ENCODE measurements around the gene RDH8. TPM values are rescaled to one million over a fixed set of nuclear protein-coding genes. Genes with fewer than 3 reads are reported as not detected.
"Not testable (repeated sequence)": the region's sequence is repeated elsewhere in the genome, so short reads cannot be mapped to it uniquely, and the experiment has no call there.

RDH8 gene
- total RNA-seq, 2 donors from 2014 or later = not detected

- Mint-ChIP-seq H3K27ac (no peak overlapping the region), H3K4me3 (peak overlapping the region; percentile 58), H3K4me1 (peaks cover 57% of the 10 kb centered on the region), H3K36me3 (ENCODE audit: low read depth) (peaks cover 9% of the 10 kb centered on the region), H3K27me3 (peaks cover 15% of the 10 kb centered on the region)
- no peak for DNase-seq
- ATAC-seq = no peak
- H3K9me3 ChIP-seq (ENCODE audit: control insufficient read depth, low read length, poor library complexity, severe bottlenecking) = no peaks in the 10 kb centered on the region
Observed at GRCh38 chr19:10008184-10008765, 5.0 kb upstream of the RDH8 start.

GRCh38 chr19:10009714-10010224, 3.5 kb upstream of the RDH8 start:
- peak overlapping the region; percentile 87 for H3K4me3 Mint-ChIP-seq
- no peaks in the 10 kb centered on the region for H3K9me3 ChIP-seq (ENCODE audit: control insufficient read depth, low read length, poor library complexity, severe bottlenecking)
- peaks cover 7% of the 10 kb centered on the region for H3K36me3 Mint-ChIP-seq (ENCODE audit: low read depth)
- peaks cover 15% of the 10 kb centered on the region for H3K27me3 Mint-ChIP-seq
- DNase-seq (no peak), ATAC-seq (peak; percentile 56)
- peaks cover 49% of the 10 kb centered on the region for H3K4me1 Mint-ChIP-seq
- no peak overlapping the region for H3K27ac Mint-ChIP-seq

GRCh38 chr19:10010247-10010691, 3.0 kb upstream of the RDH8 start, which contains the start of gene COL5A3:
COL5A3 (minus strand) TSS chr19:10010504; CDS start chr19:10010385, 119 bp downstream.
- Mint-ChIP-seq H3K27me3 (peaks cover 15% of the 10 kb centered on the region), H3K27ac (peak within 1 kb of the TSS; percentile 53), H3K4me3 (peak within 1 kb of the TSS; percentile 87), H3K4me1 (peaks cover 46% of the 10 kb centered on the region), H3K36me3 (ENCODE audit: low read depth) (peaks cover 6% of the 10 kb centered on the region)
- ATAC-seq = no peak
- no peaks in the 10 kb centered on the region for H3K9me3 ChIP-seq (ENCODE audit: control insufficient read depth, low read length, poor library complexity, severe bottlenecking)
- DNase-seq = no peak

GRCh38 chr19:10010939-10011338, 2.3 kb upstream of the RDH8 start:
- no peak for DNase-seq
- peaks cover 8% of the 10 kb centered on the region for H3K27me3 Mint-ChIP-seq
- peaks cover 41% of the 10 kb centered on the region for H3K4me1 Mint-ChIP-seq
- no peaks in the 10 kb centered on the region for H3K9me3 ChIP-seq (ENCODE audit: control insufficient read depth, low read length, poor library complexity, severe bottlenecking)
- peak overlapping the region; percentile 76 for H3K4me3 Mint-ChIP-seq
- H3K27ac Mint-ChIP-seq = peak overlapping the region; percentile 53
- H3K36me3 Mint-ChIP-seq (ENCODE audit: low read depth) = peaks cover 6% of the 10 kb centered on the region
- no peak for ATAC-seq

- no peaks in the 10 kb centered on the region for H3K9me3 ChIP-seq (ENCODE audit: control insufficient read depth, low read length, poor library complexity, severe bottlenecking)
- DNase-seq (no peak), ATAC-seq (no peak)
- Mint-ChIP-seq H3K4me3 (no peak overlapping the region), H3K4me1 (peaks cover 33% of the 10 kb centered on the region), H3K36me3 (ENCODE audit: low read depth) (peaks cover 9% of the 10 kb centered on the region), H3K27ac (no peak overlapping the region), H3K27me3 (peaks cover 7% of the 10 kb centered on the region)
Observed at GRCh38 chr19:10011974-10012373, 1.3 kb upstream of the RDH8 start.

GRCh38 chr19:10013834-10014618, 743 bp downstream of the RDH8 start:
- H3K4me1 Mint-ChIP-seq = peaks cover 15% of the 10 kb centered on the region
- H3K27me3 Mint-ChIP-seq = peaks cover 7% of the 10 kb centered on the region
- H3K27ac Mint-ChIP-seq = peak overlapping the region; percentile 66
- DNase-seq (no peak), ATAC-seq (no peak)
- no peaks in the 10 kb centered on the region for H3K9me3 ChIP-seq (ENCODE audit: control insufficient read depth, low read length, poor library complexity, severe bottlenecking)
- H3K4me3 Mint-ChIP-seq = no peak overlapping the region
- peaks cover 7% of the 10 kb centered on the region for H3K36me3 Mint-ChIP-seq (ENCODE audit: low read depth)

GRCh38 chr19:10018263-10018662, 5.0 kb downstream of the RDH8 start:
- peaks cover 3% of the 10 kb centered on the region for H3K36me3 Mint-ChIP-seq (ENCODE audit: low read depth)

GRCh38 chr19:10018786-10019185, 5.5 kb downstream of the RDH8 start:
- Mint-ChIP-seq H3K4me1 (peaks cover 8% of the 10 kb centered on the region), H3K4me3 (no peak overlapping the region), H3K27ac (no peak overlapping the region), H3K27me3 (no peaks in the 10 kb centered on the region), H3K36me3 (ENCODE audit: low read depth) (peaks cover 3% of the 10 kb centered on the region)
- ATAC-seq = no peak
- no peak for DNase-seq
- no peaks in the 10 kb centered on the region for H3K9me3 ChIP-seq (ENCODE audit: control insufficient read depth, low read length, poor library complexity, severe bottlenecking)

More at GRCh38 chr19:10018263-10018662, 5.0 kb downstream of the RDH8 start:
- no peak for ATAC-seq
- H3K27me3 Mint-ChIP-seq = no peaks in the 10 kb centered on the region
- H3K27ac Mint-ChIP-seq = no peak overlapping the region
- H3K9me3 ChIP-seq (ENCODE audit: control insufficient read depth, low read length, poor library complexity, severe bottlenecking) = no peaks in the 10 kb centered on the region
- DNase-seq = no peak
- peaks cover 8% of the 10 kb centered on the region for H3K4me1 Mint-ChIP-seq
- no peak overlapping the region for H3K4me3 Mint-ChIP-seq

- Mint-ChIP-seq H3K27ac (no peak overlapping the region), H3K36me3 (ENCODE audit: low read depth) (peaks cover 3% of the 10 kb centered on the region), H3K4me1 (peaks cover 6% of the 10 kb centered on the region), H3K4me3 (no peak overlapping the region), H3K27me3 (no peaks in the 10 kb centered on the region)
- H3K9me3 ChIP-seq (ENCODE audit: control insufficient read depth, low read length, poor library complexity, severe bottlenecking) = no peaks in the 10 kb centered on the region
- DNase-seq (no peak), ATAC-seq (no peak)
Observed at GRCh38 chr19:10019246-10019645, 6.0 kb downstream of the RDH8 start.

GRCh38 chr19:10020851-10021250, 7.6 kb downstream of the RDH8 start:
- no peak overlapping the region for H3K4me3 Mint-ChIP-seq
- no peaks in the 10 kb centered on the region for H3K9me3 ChIP-seq (ENCODE audit: control insufficient read depth, low read length, poor library complexity, severe bottlenecking)
- H3K27ac Mint-ChIP-seq = no peak overlapping the region
- no peak for DNase-seq
- H3K36me3 Mint-ChIP-seq (ENCODE audit: low read depth) = peaks cover 3% of the 10 kb centered on the region
- peaks cover 6% of the 10 kb centered on the region for H3K4me1 Mint-ChIP-seq
- no peak for ATAC-seq
- H3K27me3 Mint-ChIP-seq = no peaks in the 10 kb centered on the region

- H3K27ac Mint-ChIP-seq = no peak overlapping the region
- peaks cover 4% of the 10 kb centered on the region for H3K36me3 Mint-ChIP-seq (ENCODE audit: low read depth)
- H3K4me1 Mint-ChIP-seq = peaks cover 6% of the 10 kb centered on the region
- H3K4me3 Mint-ChIP-seq = no peak overlapping the region
- no peaks in the 10 kb centered on the region for H3K9me3 ChIP-seq (ENCODE audit: control insufficient read depth, low read length, poor library complexity, severe bottlenecking)
- peaks cover under 1% of the 10 kb centered on the region for H3K27me3 Mint-ChIP-seq
- DNase-seq = no peak
- ATAC-seq = no peak
Observed at GRCh38 chr19:10021446-10021845, 8.2 kb downstream of the RDH8 start.

GRCh38 chr19:10021863-10022262, 8.6 kb downstream of the RDH8 start:
- H3K9me3 ChIP-seq (ENCODE audit: control insufficient read depth, low read length, poor library complexity, severe bottlenecking) = no peaks in the 10 kb centered on the region
- Mint-ChIP-seq H3K4me3 (no peak overlapping the region), H3K36me3 (ENCODE audit: low read depth) (peaks cover 4% of the 10 kb centered on the region), H3K27ac (no peak overlapping the region), H3K4me1 (peaks cover 6% of the 10 kb centered on the region), H3K27me3 (peaks cover 5% of the 10 kb centered on the region)
- DNase-seq (no peak), ATAC-seq (no peak)

- H3K4me3 Mint-ChIP-seq; H3K27me3 Mint-ChIP-seq; H3K4me1 Mint-ChIP-seq; H3K9me3 ChIP-seq (ENCODE audit: control insufficient read depth, low read length, poor library complexity, severe bottlenecking); DNase-seq; H3K36me3 Mint-ChIP-seq (ENCODE audit: low read depth); H3K27ac Mint-ChIP-seq; ATAC-seq: not testable (repeated sequence)
Observed at GRCh38 chr19:10023096-10023495, 9.8 kb downstream of the RDH8 start.
